Measurements from ENCODE around the gene DNAJC4.

DNA sequence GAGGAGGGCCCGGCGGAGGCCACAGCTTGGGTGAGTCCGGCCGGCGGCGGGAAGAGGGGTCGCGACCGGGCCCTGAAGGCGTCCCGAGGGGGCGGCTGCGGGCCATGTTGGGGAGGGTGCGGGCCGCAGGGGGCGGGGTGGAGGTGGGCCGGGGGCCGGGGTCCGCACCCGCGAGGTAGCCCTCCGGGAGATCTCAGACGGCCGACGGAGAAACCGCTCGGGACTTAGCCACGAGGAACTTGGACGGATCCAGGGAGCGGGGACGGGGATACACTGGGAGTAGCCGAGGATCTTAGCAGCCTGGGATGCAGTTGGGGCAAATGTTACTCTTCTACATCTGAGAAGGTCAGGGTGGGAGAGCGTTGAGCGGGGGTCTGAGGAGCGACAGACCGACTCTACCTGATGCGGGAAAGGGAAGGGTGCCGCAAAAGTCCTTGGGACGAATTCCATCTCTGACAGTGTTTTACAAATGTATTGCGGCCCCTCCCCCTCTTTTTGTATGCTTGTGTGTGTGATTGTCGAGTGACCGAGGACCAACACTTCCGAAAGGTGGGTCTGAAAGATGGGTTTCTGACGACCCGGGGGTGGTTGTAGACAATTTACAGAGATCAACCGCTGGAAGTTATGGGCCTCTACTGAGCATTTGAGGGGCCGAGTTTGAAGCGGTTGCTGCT lies 43.7 kb upstream of the DNAJC4 start:
- TF ChIP-seq CTCF (IDR thresholded peaks at IDR 0.05) (no peak), POLR2A (IDR thresholded peaks at IDR 0.05) (no peak)

Data from ovary (tissue), 3 donors.